OCI-M1 (cell line): Measurements from ENCODE around the gene KCNJ16.

Experiments
- DNase-seq: peaks from one replicate; lab custom pipeline; 2025; lab: John Stamatoyannopoulos, UW

KCNJ16 gene

GRCh38 chr17:70098030-70098429 lies 23.0 kb downstream of the KCNJ16 start:
- DNase-seq, result no peak

- DNase-seq, result peak; percentile 44
Observed at GRCh38 chr17:70099294-70099693, 24.3 kb downstream of the KCNJ16 start.

- no peak for DNase-seq
Observed at GRCh38 chr17:70099884-70100283, 24.9 kb downstream of the KCNJ16 start.

- peak; percentile 59 for DNase-seq
Observed at GRCh38 chr17:70100983-70101382, 26.0 kb downstream of the KCNJ16 start.

GRCh38 chr17:70102531-70102930 lies 27.5 kb downstream of the KCNJ16 start:
- no peak for DNase-seq

GRCh38 chr17:70104791-70105523 lies 29.9 kb downstream of the KCNJ16 start:
- no peak for DNase-seq

- no peak for DNase-seq
Observed at GRCh38 chr17:70105641-70106040, 30.6 kb downstream of the KCNJ16 start.

- DNase-seq, result no peak
Observed at GRCh38 chr17:70106551-70106950, 31.5 kb downstream of the KCNJ16 start.

- no peak for DNase-seq
Observed at GRCh38 chr17:70107441-70107840, 32.4 kb downstream of the KCNJ16 start.

- no peak for DNase-seq
Observed at GRCh38 chr17:70107904-70108565, 33.0 kb downstream of the KCNJ16 start.

- no peak for DNase-seq
Observed at GRCh38 chr17:70109497-70109896, 34.5 kb downstream of the KCNJ16 start.

GRCh38 chr17:70110443-70110880 lies 35.4 kb downstream of the KCNJ16 start:
- no peak for DNase-seq

GRCh38 chr17:70111201-70111600 lies 36.2 kb downstream of the KCNJ16 start:
- DNase-seq, result no peak

GRCh38 chr17:70114405-70114804 lies 39.4 kb downstream of the KCNJ16 start:
- no peak for DNase-seq

- no peak for DNase-seq
Observed at GRCh38 chr17:70115126-70115525, 40.1 kb downstream of the KCNJ16 start.

- DNase-seq, result no peak
Observed at GRCh38 chr17:70116919-70117318, 41.9 kb downstream of the KCNJ16 start.

- DNase-seq, result no peak
Observed at GRCh38 chr17:70119545-70119944, 44.5 kb downstream of the KCNJ16 start.

GRCh38 chr17:70119983-70120382 lies 45.0 kb downstream of the KCNJ16 start:
- peak; percentile 57 for DNase-seq

GRCh38 chr17:70120425-70120824 lies 45.4 kb downstream of the KCNJ16 start:
- no peak for DNase-seq

GRCh38 chr17:70121126-70121525 lies 46.1 kb downstream of the KCNJ16 start:
- DNase-seq, result no peak

GRCh38 chr17:70123193-70123592 lies 48.2 kb downstream of the KCNJ16 start:
- peak; percentile 35 for DNase-seq

GRCh38 chr17:70124723-70125122 lies 49.7 kb downstream of the KCNJ16 start:
- no peak for DNase-seq

- no peak for DNase-seq
Observed at GRCh38 chr17:70127221-70127873, 52.3 kb downstream of the KCNJ16 start.
